GM19455 (cell line): ENCODE data around the gene BEAN1.
"Not testable (repeated sequence)": the region's sequence is repeated elsewhere in the genome, so short reads cannot be mapped to it uniquely, and the experiment has no call there.

Experiments
- ATAC-seq: cut with Tn5 transposase; IDR thresholded peaks from one replicate; pipeline ENCODE4 v1.9.1; 2021; ENCODE audit not compliant: unreplicated experiment

The BEAN1 gene

GRCh38 chr16:66466636-66467035 lies 39.5 kb downstream of the BEAN1 start:
- not testable (repeated sequence) for ATAC-seq

DNA sequence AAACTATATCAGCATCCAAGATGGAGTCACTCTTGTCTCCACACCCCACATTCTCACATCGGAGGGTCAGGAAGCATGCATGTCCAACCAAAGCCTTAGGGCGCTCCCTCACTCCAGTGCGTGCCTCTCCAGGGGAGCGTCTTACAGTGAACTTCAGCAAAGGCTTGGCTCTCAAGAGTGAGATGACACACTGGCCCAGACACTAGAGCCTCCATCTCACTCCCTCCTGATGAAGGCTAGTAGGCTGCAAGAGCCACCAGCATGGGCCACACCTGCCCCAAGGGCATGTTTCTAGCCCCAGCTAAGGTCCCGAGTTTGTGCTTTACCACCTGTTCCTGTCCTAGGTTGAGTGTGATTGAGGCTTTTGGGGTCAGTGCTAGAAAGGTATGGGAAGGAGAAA lies 40.5 kb downstream of the BEAN1 start:
- ATAC-seq, result no peak

GRCh38 chr16:66468321-66468965 lies 41.3 kb downstream of the BEAN1 start:
- ATAC-seq, result no peak

GRCh38 chr16:66469291-66469946 lies 42.3 kb downstream of the BEAN1 start:
- no peak for ATAC-seq

DNA sequence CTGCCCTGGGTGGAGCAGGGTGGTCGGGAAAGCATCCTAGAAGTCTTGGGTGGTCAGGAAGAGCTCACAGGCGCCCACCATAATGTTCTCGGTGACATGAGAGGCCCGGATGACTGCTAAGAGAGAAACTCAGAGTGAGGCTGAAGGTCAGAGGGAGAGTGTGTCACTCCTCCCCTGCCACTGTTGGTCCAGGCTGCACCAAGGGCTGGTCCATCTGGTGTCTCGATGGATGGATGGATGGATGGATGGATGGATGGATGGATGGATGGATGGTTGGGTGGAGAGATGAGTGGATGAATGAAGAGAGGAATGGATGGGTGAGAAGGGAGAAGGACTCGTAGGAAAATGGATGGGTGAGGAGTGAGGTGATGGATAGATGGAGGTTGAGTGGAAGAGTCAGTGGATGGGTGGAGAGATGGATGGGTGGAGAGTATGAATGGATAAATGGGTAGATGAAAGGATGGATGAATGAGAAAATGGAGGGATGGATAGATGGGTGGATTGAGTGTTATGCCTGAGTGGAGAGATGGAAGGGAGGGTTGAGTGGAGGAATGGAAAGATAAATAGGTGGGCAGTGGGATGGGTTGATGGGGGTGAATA lies 43.0 kb downstream of the BEAN1 start:
- ATAC-seq, result no peak

- no peak for ATAC-seq
These were observed 43.5 kb downstream of the BEAN1 start for GRCh38 chr16:66470556-66470955.

- no peak for ATAC-seq
These were observed 44.2 kb downstream of the BEAN1 start for GRCh38 chr16:66471264-66471663.

DNA sequence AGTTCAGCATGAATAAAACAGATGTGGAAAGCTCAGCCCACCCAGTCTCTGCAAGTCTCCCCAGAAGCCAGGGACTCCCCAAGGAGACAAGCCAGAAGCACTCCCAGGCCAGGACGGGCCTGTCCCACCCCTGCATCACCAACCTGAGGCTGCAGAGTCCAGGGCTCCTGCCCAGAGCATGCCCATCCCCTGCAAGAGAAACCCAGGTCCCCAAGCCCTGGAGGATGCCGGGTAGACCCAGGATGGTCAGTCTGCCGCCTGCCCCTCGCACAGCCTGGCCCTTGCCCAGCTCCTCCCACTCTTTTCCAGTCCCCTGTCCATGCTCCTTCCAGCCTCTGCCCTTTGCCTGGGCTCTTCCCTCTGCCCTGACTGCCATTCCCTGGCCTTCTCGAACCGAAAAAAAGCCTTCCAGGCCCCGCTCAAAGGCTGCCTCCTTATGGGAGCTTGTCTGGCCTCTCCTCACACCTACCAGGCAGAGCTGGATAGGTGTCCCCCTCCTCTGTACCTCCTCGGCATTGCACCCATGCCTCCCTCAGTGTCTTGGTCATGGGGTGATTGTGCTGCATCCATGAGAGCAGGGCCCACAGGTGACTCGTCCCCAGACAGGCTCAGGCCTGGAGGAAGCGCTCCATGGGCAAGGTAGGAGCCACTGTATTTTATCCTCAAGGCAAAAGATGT lies 44.8 kb downstream of the BEAN1 start:
- ATAC-seq, result no peak

DNA sequence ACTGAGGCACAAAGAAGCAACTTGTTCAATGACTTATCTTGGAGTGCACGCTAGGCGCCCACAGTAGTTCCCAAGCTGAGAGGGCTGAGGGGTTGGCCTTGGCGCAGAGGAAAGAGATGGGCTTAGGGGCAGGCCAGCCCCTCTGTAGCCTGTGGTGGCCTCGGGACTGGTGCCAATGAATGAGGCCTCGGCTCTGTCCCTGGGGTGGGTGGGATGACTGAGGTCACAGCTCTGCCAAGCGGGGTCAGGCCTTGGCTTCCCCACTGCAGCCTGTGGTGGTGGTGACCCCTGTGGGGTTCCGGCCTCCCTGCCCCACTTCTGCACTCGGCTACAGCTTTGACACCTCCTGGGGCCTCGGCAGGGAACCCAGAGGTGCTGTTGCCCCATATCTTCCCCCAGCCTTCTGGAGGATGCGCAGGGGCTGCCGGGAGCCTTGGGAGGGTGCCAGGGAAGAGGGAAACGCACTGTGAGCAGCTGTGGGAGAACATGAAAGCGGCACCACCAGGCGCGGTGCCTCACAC lies 46.0 kb downstream of the BEAN1 start:
- ATAC-seq, result no peak

DNA sequence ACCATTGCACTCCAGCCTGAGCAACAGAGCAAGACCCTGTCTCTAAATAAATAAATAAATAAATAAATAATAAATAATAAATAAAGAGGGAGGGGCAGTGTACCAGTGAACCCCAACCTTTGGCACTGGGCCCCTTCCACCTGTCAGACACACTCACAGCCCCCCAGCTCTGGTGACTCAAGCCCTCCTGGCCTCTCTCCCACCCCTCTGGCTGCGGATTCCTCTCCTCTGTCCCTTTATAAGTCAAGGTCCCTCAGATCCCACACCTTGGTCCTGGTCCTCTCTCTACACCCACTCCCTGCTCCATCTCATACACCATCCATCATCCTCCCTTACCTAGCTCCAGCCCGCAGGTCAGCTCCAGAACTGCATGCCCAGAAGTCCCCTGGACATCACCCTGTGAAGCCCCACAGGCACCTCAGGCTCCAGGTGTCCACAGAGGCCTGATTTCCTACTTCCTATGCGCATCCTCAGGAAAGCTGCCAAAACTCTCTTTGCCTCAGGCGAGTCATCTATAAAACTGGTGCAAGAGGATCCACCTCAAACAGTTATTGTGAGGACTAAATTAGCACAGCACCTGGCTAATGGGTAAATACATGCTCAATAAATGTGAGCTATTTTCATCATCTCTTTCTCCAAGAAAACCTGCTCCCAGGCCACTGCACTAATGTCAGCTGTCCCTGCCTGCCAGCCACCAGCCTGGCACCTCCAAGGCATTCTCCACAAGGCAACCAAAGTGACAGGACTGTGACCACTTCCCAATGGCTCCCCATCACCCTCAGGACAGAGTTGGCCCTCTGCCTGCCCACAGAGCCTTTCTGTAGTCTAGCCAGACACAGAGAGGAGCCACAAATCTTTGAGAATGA lies 46.8 kb downstream of the BEAN1 start:
- ATAC-seq, result no peak

- no peak for ATAC-seq
These were observed 47.7 kb downstream of the BEAN1 start for GRCh38 chr16:66474750-66475199.

DNA sequence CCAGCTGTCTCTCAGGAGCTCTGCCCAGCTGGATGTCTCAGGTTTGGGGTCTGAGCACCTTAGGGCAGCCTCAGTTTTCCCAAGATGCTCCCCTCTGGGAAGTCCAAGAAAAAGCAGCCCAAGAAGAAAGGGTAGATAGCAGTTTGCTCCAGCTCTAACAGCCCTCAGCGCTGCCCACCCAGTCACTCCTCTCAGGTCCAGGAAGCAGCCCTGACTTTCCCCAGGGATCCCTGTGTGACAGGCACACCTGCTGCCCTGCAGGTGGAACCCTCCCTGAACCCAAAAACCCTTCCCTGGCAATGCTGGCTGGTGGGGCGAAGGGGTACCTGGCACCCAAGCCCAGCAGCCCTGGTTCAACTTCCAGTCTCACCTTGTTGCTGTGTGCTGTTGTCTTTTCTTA lies 48.1 kb downstream of the BEAN1 start:
- no peak for ATAC-seq

DNA sequence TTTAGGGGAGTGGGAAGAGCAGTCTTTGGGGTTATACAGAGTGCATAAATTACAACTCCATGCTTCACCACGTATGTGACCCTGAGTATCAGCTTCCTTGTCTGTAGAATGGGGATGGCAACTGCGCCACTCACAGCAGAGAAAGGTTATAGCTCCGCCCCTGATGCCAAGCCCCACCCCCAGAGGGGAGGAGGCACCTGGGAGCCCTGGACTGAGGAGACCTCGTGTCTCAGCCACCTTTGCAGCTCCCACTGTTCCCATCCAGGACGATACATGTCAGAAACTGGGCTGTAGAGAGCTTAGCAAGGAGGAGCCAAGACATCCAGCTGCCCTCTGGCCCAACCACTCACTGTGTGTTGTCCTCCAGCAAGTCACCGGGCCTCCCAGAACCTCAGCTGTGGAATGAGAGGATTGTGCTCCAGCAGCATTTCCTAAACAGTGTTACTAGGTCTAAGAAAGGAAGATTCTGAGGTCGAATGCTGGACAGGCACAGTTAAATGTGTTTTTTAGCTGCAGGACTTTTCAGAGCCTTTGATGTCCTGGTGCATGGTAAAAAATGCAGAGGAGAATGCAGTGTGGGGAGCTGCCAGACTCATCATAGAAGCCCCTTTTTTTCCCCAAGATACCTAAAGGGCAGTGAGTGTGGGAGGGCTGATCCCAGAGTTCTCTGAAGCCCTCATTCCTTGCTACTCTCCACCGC lies 49.4 kb downstream of the BEAN1 start:
- no peak for ATAC-seq

DNA sequence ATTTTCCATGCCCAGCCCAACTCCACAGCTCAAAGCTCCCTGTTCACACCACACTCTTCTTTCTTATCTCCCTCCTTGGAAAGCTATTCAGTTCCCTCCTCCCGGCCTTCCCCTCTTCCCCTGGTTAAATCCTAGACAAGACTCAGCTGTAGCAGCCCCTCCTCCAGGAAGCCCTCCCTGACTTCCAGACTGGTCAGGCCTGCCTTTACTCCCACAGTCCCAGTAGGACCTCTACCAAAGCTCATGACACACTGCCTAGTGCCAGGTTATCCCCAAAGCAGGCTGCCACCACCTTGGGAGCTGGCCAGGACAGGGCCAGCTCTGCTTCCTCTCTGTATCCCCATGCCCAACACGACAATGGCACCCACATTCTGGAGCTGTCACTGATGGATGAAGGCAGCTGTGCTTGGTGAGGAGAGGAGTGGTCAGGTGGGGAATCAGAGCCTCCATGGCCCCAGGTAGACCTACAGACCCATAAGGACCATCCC lies 50.0 kb downstream of the BEAN1 start:
- no peak for ATAC-seq

- ATAC-seq, result peak; percentile 63
These were observed 51.8 kb downstream of the BEAN1 start for GRCh38 chr16:66478733-66479511.

DNA sequence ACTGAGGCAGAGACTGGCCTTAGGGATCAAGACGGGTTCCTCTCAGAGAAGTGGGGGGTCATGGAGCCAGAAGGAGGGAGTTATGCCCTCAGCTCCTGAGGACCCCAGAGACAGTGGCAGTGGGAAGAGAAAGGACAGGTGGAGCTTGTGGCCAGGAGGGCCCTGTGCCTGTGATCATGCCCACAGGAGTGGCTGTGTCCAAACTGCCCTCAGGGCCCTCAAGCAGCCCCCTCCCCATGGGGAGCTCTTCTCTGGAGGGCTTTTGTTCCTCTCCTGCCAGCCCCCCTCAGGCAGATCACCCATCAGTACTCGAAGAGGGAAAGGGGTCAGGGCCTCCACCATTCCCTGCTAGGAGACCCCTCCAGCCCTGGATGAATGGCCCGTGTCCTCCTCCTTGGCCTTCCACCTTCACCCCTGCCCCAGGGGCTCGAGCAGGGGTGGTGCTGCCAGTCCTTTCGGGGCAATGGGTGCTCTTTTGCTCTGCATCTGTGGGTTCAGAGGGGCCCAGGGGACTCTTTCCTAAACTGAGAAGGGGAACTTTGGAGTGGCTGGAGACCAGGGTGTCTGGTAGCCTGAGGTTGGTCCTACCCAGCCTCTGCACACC lies 52.7 kb downstream of the BEAN1 start:
- no peak for ATAC-seq

GRCh38 chr16:66480265-66481080 lies 53.4 kb downstream of the BEAN1 start:
- no peak for ATAC-seq
